HepG2 (cell line): ENCODE results near the gene HNRNPM. TPM values are rescaled to one million over a fixed set of nuclear protein-coding genes. Genes with fewer than 3 reads are reported as not detected.

Source experiments
- ATAC-seq: fragments of 200-7000 bp; cut with Tn5 transposase; 3 replicates; pipeline ENCODE4 v1.9.1; 2020; ENCODE audit warnings: mild to moderate bottlenecking, moderate library complexity
- BruUV-seq: library from RNA; stranded (reverse); fragments of 400-500 nt; replicated peaks from 2 replicates; lab custom pipeline; 2021; lab: Mats Ljungman, UMichigan
- CTCF ChIA-PET: fragments of 300-600 bp; formaldehyde crosslinking; extraction: SDS; loops from one replicate; lab custom pipeline; 2021; ENCODE audit warnings: low total read pairs, inconsistent platforms, low intra/inter-chr PET ratio; lab: Yijun Ruan, JAX
- POLR2A ChIA-PET: fragments of 350-600 bp; sonication (Branson Sonifier 250); formaldehyde crosslinking; loops from one replicate; lab custom pipeline; 2020; ENCODE audit warnings: antibody characterized with exemption, inconsistent platforms; lab: Yijun Ruan, JAX
- DNase-seq: peaks from one replicate; pipeline ENCODE4 v3.0.0-alpha.2; 2015; ENCODE audit warnings: low spot score
- FAIRE-seq: peaks from 3 replicates; lab custom pipeline; 2011; peaks lifted over from hg19 to GRCh38; lab: Jason Lieb, UNC
- H2AFZ ChIP-seq: one replicate; pipeline ENCODE4 v1.6.1; 2011; ENCODE audit warnings: low read length, inconsistent platforms
- H3K27ac ChIP-seq: fragments of 300-600 bp; 3 replicates; pipeline ENCODE4 v1.8.0; 2011; ENCODE audit warnings: mixed run types, mild to moderate bottlenecking, mixed read lengths, low read length, inconsistent platforms; ENCODE audit not compliant: insufficient read depth; ENCODE audit errors: extremely low read length
- H3K27me3 ChIP-seq, 2 experiments: fragments of 200-600 bp in 1 of 2; 2 replicates in 1 of 2; 3 replicates in 1 of 2; pipeline versions ENCODE4 v1.6.0 to v1.8.0; 2011; ENCODE audit warnings: low read length in 2 of 2, mild to moderate bottlenecking in 2 of 2, moderate library complexity in 2 of 2, inconsistent platforms in 1 of 2; ENCODE audit not compliant: insufficient read depth in 2 of 2, control insufficient read depth in 1 of 2
- H3K36me3 ChIP-seq, 2 experiments: fragments of 200-600 bp in 1 of 2; replicated peaks in 1 of 2; 2 replicates in 1 of 2; 3 replicates in 1 of 2; pipeline versions ENCODE4 v1.5.1 to v1.8.0; 2011; ENCODE audit warnings: low read length in 2 of 2, inconsistent platforms in 1 of 2; ENCODE audit not compliant: insufficient read depth in 2 of 2, control insufficient read depth in 1 of 2
- H3K4me1 ChIP-seq: 2 replicates; pipeline ENCODE4 v1.5.1; 2012; ENCODE audit warnings: low read length, inconsistent platforms; ENCODE audit not compliant: insufficient read depth
- H3K4me2 ChIP-seq: 2 replicates; pipeline ENCODE4 v1.6.0; 2011; ENCODE audit warnings: low read depth, low read length, inconsistent platforms
- H3K4me3 ChIP-seq, 3 experiments: fragments of 200-600 bp in 1 of 3; sonication (generic), shearing (Covaris generic) in 1 of 3; replicated peaks in 1 of 3; 2 replicates each; pipeline ENCODE4 v1.5.1; 2011 to 2016; ENCODE audit warnings: low read length in 3 of 3, inconsistent platforms in 2 of 3, low read depth in 2 of 3, mild to moderate bottlenecking in 2 of 3, control low read depth in 1 of 3, mixed read lengths in 1 of 3; ENCODE audit not compliant: insufficient read depth in 1 of 3
- H3K79me2 ChIP-seq: one replicate; pipeline ENCODE4 v1.6.1; 2011; ENCODE audit warnings: low read length, inconsistent platforms; ENCODE audit not compliant: insufficient read depth
- H3K9ac ChIP-seq: 2 replicates; pipeline ENCODE4 v1.6.0; 2011; ENCODE audit warnings: mild to moderate bottlenecking, low read depth, low read length, inconsistent platforms; ENCODE audit not compliant: insufficient read depth
- H3K9me3 ChIP-seq: 2 replicates; pipeline ENCODE4 v1.5.1; 2012; ENCODE audit warnings: mild to moderate bottlenecking, low read length
- H4K20me1 ChIP-seq: 2 replicates; pipeline ENCODE4 v1.6.0; 2011; ENCODE audit warnings: inconsistent platforms, mild to moderate bottlenecking, low read length, moderate library complexity; ENCODE audit not compliant: insufficient read depth
- AGO2 ChIP-seq: fragments of 200-400 bp; formaldehyde crosslinking; optimal IDR thresholded peaks from 2 replicates; pipeline ENCODE3; 2017; ENCODE audit warnings: mild to moderate bottlenecking, low read depth, low read length, moderate library complexity
- ATAD3A ChIP-seq: sonication (generic); formaldehyde crosslinking; IDR thresholded peaks from 2 replicates; pipeline ENCODE4 v1.4.0; 2020; ENCODE audit warnings: missing genetic modification reagents
- HIVEP1 ChIP-seq: sonication (generic); formaldehyde crosslinking; IDR thresholded peaks from 2 replicates; pipeline ENCODE4 v1.4.0; 2020; ENCODE audit warnings: mild to moderate bottlenecking, missing genetic modification reagents
- NR2F6 ChIP-seq, 2 experiments: IDR thresholded peaks; 2 replicates each; pipeline ENCODE4 v1.6.1; 2016; ENCODE audit warnings: antibody characterized with exemption in 1 of 2, mild to moderate bottlenecking in 1 of 2
- PLRG1 ChIP-seq: fragments of 450-650 bp; conservative IDR thresholded peaks from 2 replicates; pipeline ENCODE4 v1.6.1; 2016
- REXO4 ChIP-seq: sonication (generic); formaldehyde crosslinking; IDR thresholded peaks from 2 replicates; pipeline ENCODE4 v1.8.0; 2022; ENCODE audit warnings: missing genetic modification reagents, mild to moderate bottlenecking, borderline replicate concordance
- TBL1XR1 ChIP-seq: fragments of 150-350 bp; IDR thresholded peaks from 2 replicates; pipeline ENCODE4 v1.6.1; 2014; ENCODE audit warnings: borderline replicate concordance, low read length; ENCODE audit not compliant: partially characterized antibody
- ZNF225 ChIP-seq: sonication (generic); formaldehyde crosslinking; IDR thresholded peaks from 2 replicates; pipeline ENCODE4 v1.4.0; 2020; ENCODE audit warnings: mild to moderate bottlenecking, missing genetic modification reagents
- ZNF503 ChIP-seq: sonication (generic); formaldehyde crosslinking; IDR thresholded peaks from 2 replicates; pipeline ENCODE4 v1.4.0; 2020; ENCODE audit warnings: missing genetic modification reagents
- ZNF83 ChIP-seq: sonication (generic); formaldehyde crosslinking; IDR thresholded peaks from 2 replicates; pipeline ENCODE4 v1.4.0; 2020; ENCODE audit warnings: missing genetic modification reagents, mild to moderate bottlenecking, borderline replicate concordance
- ZNF883 ChIP-seq: sonication (generic); formaldehyde crosslinking; IDR thresholded peaks from 2 replicates; pipeline ENCODE4 v1.5.1; 2020; ENCODE audit warnings: mild to moderate bottlenecking, missing genetic modification reagents; ENCODE audit errors: not compliant biosample characterization
- WGBS: methylation state at CpG from one replicate; pipeline ENCODE4 v1.1.6; 2017; ENCODE audit warnings: low lambda C conversion rate; 5-methylcytosine and 5-hydroxymethylcytosine counted together
- in situ Hi-C: cut with HindIII; loops from 2 replicates; pipeline ENCODE4 v1.10.0; 2017; ENCODE audit warnings: low pct_unique_long_range_greater_than_20kb; ENCODE audit not compliant: extremely low pct_ligation_motif_present
- intact Hi-C: fragments of 100-400 bp; cut with micrococcal nuclease; formaldehyde crosslinking; loops from one replicate; pipeline ENCODE4 v1.10.0; 2022; ENCODE audit not compliant: unreplicated experiment
- polyA plus RNA-seq, 8 experiments: library from polyadenylated mRNA; depleted of rRNA in 3 of 8; stranded (reverse) in 7 of 8; unstranded in 1 of 8; fragments of >200 nt; fragmentation: Illumina TruSeq in 4 of 8; extraction: Trizol in 4 of 8; gene quantifications; 2 replicates each; pipeline versions ENCODE4 v1.2.1 to v1.2.3, GENCODE V29; 2011 to 2016; ENCODE audit warnings: low read depth in 4 of 8, missing spikeins in 1 of 8, mixed read lengths in 1 of 8; ENCODE audit not compliant: insufficient read depth in 1 of 8
- total RNA-seq, 5 experiments: library from RNA; depleted of rRNA; stranded (reverse); fragments of >200 nt; fragmentation: Illumina TruSeq; extraction: Trizol; gene quantifications; 2 replicates each; pipeline ENCODE4 v1.2.3, GENCODE V29; 2016; ENCODE audit warnings: low read depth in 1 of 5

The HNRNPM gene
- total and polyA plus RNA-seq, 2 of the 13 experiments (the other 11 are each of a cell fraction or from before 2014, with no cell fraction given): 56.7 to 102 TPM

GRCh38 chr19:8416796-8417195, 28.0 kb upstream of the HNRNPM start:
- ATAC-seq: no peak
- no peak for DNase-seq
- FAIRE-seq: no peak
- intact Hi-C loops (no loop called here), in situ Hi-C loops (no loop called here)
- Histone ChIP-seq H3K27ac (no peak overlapping the region), H2AFZ (no peak overlapping the region), H3K27me3 (no peaks in the 10 kb centered on the region), H3K36me3 (no peaks in the 10 kb centered on the region), H3K4me1 (peaks cover 36% of the 10 kb centered on the region), H4K20me1 (no peaks in the 10 kb centered on the region), H3K4me3 (no peak overlapping the region), H3K9ac (no peak overlapping the region), H3K79me2 (no peaks in the 10 kb centered on the region), H3K9me3 (no peaks in the 10 kb centered on the region), H3K4me2 (no peak overlapping the region)
- no TSS peak for BruUV-seq
- 100% methylated on average over 4 of the region's 4 CpGs for WGBS
- CTCF ChIA-PET: no interaction called here
- TF ChIP-seq ZNF225 (CRISPR knock-in tag): no peak
- TF ChIP-seq HIVEP1: no peak
- TF ChIP-seq ZNF503: no peak
- no peak for TF ChIP-seq NR2F6 (IDR thresholded peaks at IDR 0.05)
- TF ChIP-seq NR2F6 (CRISPR knock-in tag; IDR thresholded peaks at IDR 0.05): no peak
- no peak for TF ChIP-seq TBL1XR1
- TF ChIP-seq ATAD3A (CRISPR knock-in tag): no peak
- TF ChIP-seq PLRG1: no peak
- no peak for TF ChIP-seq ZNF883 (CRISPR knock-in tag)
- TF ChIP-seq ZNF83 (CRISPR knock-in tag): no peak
- no peak for TF ChIP-seq REXO4 (CRISPR knock-in tag)
- no peak for TF ChIP-seq AGO2
- POLR2A ChIA-PET: no interaction called here
